Adrenal gland (tissue), 5 donors: ENCODE measurements around the gene BTBD16.

ENCODE experiments used
- POLR2A ChIP-seq, 2 donors: fragments of 450-650 bp; IDR thresholded peaks; one replicate each; pipeline ENCODE4 v1.6.1; 2017; ENCODE audit warnings: antibody characterized with exemption in 2 of 2, mild to moderate bottlenecking in 2 of 2, moderate library complexity in 1 of 2
- TF ChIP-seq, protein P1 (sequence below), 6 experiments: fragments of 450-650 bp in 4 of 6; fragments of 200-600 bp in 2 of 6; sonication (generic) in 1 of 6; IDR thresholded peaks; 1 replicate in 5 of 6; 2 replicates in 1 of 6; pipeline versions ENCODE4 v1.5.1 to v1.8.0; 2016 to 2021; ENCODE audit warnings: antibody characterized with exemption in 6 of 6, mild to moderate bottlenecking in 2 of 6, moderate library complexity in 1 of 6
- donor health status: DM: no; HTN: no; CAD: no.

DNA sequence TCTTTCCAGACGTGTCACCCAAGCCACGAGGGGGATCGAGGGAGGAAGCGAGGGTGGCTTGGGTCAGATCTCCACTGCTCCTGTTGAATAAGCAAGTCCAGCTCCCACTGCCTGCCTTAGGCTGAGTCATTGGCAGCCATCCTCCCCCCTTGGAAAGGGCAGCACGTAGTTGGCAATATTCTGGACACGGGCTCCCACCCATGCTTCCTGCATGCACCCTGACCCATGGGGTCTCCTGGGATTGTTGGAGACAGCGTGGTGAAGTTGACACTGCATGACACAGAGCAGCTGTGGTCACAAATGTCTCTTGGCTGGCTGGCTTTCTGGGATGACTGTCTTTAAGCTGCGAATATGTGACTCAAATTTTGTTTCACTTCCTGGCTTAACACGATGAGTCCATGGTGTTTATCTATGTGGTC, 11.2 kb downstream of the BTBD16 start:
- TF ChIP-seq, protein P1, sequence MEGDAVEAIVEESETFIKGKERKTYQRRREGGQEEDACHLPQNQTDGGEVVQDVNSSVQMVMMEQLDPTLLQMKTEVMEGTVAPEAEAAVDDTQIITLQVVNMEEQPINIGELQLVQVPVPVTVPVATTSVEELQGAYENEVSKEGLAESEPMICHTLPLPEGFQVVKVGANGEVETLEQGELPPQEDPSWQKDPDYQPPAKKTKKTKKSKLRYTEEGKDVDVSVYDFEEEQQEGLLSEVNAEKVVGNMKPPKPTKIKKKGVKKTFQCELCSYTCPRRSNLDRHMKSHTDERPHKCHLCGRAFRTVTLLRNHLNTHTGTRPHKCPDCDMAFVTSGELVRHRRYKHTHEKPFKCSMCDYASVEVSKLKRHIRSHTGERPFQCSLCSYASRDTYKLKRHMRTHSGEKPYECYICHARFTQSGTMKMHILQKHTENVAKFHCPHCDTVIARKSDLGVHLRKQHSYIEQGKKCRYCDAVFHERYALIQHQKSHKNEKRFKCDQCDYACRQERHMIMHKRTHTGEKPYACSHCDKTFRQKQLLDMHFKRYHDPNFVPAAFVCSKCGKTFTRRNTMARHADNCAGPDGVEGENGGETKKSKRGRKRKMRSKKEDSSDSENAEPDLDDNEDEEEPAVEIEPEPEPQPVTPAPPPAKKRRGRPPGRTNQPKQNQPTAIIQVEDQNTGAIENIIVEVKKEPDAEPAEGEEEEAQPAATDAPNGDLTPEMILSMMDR (IDR thresholded peaks at IDR 0.05): no peak
- no peak for TF ChIP-seq POLR2A (IDR thresholded peaks at IDR 0.05)
